HG02798 (cell line): ENCODE measurements around the gene TNFRSF25.
"Not testable (repeated sequence)": the region's sequence is repeated elsewhere in the genome, so short reads cannot be mapped to it uniquely, and the experiment has no call there.

ENCODE experiments used
- ATAC-seq: cut with Tn5 transposase; IDR thresholded peaks from one replicate; pipeline ENCODE4 v1.9.1; 2021; ENCODE audit warnings: mild to moderate bottlenecking; ENCODE audit not compliant: unreplicated experiment, poor library complexity

The TNFRSF25 gene

GRCh38 chr1:6502000-6502891 lies 36.3 kb upstream of the TNFRSF25 start:
- no peak for ATAC-seq

- no peak for ATAC-seq
These were observed 35.4 kb upstream of the TNFRSF25 start for GRCh38 chr1:6501279-6501813.

GRCh38 chr1:6500544-6501278 lies 34.7 kb upstream of the TNFRSF25 start:
- ATAC-seq: no peak

- ATAC-seq: no peak
These were observed 33.3 kb upstream of the TNFRSF25 start for GRCh38 chr1:6499296-6499695.

GRCh38 chr1:6498576-6499111 lies 32.7 kb upstream of the TNFRSF25 start:
- no peak for ATAC-seq

GRCh38 chr1:6497867-6498575 lies 32.0 kb upstream of the TNFRSF25 start:
- no peak for ATAC-seq

GRCh38 chr1:6497215-6497866 lies 31.4 kb upstream of the TNFRSF25 start:
- ATAC-seq: no peak

- no peak for ATAC-seq
These were observed 30.9 kb upstream of the TNFRSF25 start for GRCh38 chr1:6496890-6497214.

GRCh38 chr1:6496365-6496721 lies 30.4 kb upstream of the TNFRSF25 start:
- no peak for ATAC-seq

- ATAC-seq: no peak
These were observed 29.8 kb upstream of the TNFRSF25 start for GRCh38 chr1:6495540-6496364.

GRCh38 chr1:6495041-6495441 lies 29.1 kb upstream of the TNFRSF25 start:
- ATAC-seq: no peak

GRCh38 chr1:6494627-6495026 lies 28.7 kb upstream of the TNFRSF25 start:
- ATAC-seq: no peak

GRCh38 chr1:6493834-6494223 lies 27.9 kb upstream of the TNFRSF25 start:
- ATAC-seq: not testable (repeated sequence)

- no peak for ATAC-seq
These were observed 26.0 kb upstream of the TNFRSF25 start for GRCh38 chr1:6491966-6492365.

- no peak for ATAC-seq
These were observed 25.5 kb upstream of the TNFRSF25 start, which contains the start of gene PLEKHG5 for GRCh38 chr1:6491480-6491962. PLEKHG5 (minus strand) TSS chr1:6491667; CDS start chr1:6477571, 14,096 bp downstream.

GRCh38 chr1:6491081-6491449 lies 25.1 kb upstream of the TNFRSF25 start:
- ATAC-seq: no peak

GRCh38 chr1:6490181-6491080 lies 24.5 kb upstream of the TNFRSF25 start:
- ATAC-seq: peak; percentile 54

- peak; percentile 56 for ATAC-seq
These were observed 23.8 kb upstream of the TNFRSF25 start for GRCh38 chr1:6489799-6490180.
